Measurements from ENCODE around the gene SASH1. TPM values are rescaled to one million over a fixed set of nuclear protein-coding genes. Genes with fewer than 3 reads are reported as not detected.

Gene SASH1
- total and polyA plus RNA-seq, 2 of the 8 experiments (the other 6 are each of a cell fraction or from before 2014, with no cell fraction given), result 6.0 to 20.2 TPM

DNA sequence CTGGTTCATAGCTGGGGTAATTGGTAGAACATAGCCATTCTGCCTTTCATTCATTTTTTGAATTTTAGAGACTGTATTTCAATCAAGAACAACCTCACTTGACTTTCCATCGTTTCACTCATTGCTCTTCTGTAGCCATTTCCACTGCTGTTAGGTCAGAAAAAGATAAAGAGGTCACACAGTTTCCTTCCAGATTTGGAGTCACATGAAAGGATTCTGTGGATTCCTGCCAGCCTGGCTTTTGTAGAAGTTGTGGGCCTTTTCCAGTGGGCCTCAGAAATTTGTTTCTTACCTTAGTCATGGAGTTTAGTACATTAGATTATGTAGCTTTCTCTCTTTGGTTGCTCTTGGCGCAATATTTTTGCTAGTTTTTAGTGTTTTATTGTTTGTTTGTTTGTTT, 157.8 kb downstream of the SASH1 start:
- no peaks in the 10 kb centered on the region for H3K23me2 ChIP-seq (ENCODE audit: low read depth, low read length)
- H3K4me3 ChIP-seq (ENCODE audit: extremely low read depth in 1 of 4, insufficient read depth in 2 of 4, low read depth in 3 of 4, low read length in 4 of 4), result no peak overlapping the region
- no peaks in the 10 kb centered on the region for H3K4me1 ChIP-seq (replicated peaks in 1 of 4; ENCODE audit: control insufficient read depth in 3 of 4, insufficient read depth in 4 of 4, low read length in 3 of 4)
- no peak overlapping the region for H4K8ac ChIP-seq (ENCODE audit: extremely low read depth, insufficient read depth, low read length)
- no peak overlapping the region for H3K27ac ChIP-seq (ENCODE audit: low read depth, low read length)
- no peak overlapping the region for H4K91ac ChIP-seq (replicated peaks; ENCODE audit: insufficient read length, low read length)
- H3K4me2 ChIP-seq (ENCODE audit: insufficient read depth in 1 of 2, low read depth in 2 of 2, low read length in 2 of 2), result no peak overlapping the region
- WGBS, 2 experiments (ENCODE audit: extremely low coverage in 1 of 2, insufficient coverage in 1 of 2, insufficient read length in 1 of 2, insufficient replicate concordance in 2 of 2, low coverage in 1 of 2, low lambda C conversion rate in 2 of 2, missing lambda C conversion rate in 1 of 2), result 69% methylated on average over 2 of the region's 2 CpGs; no CpG with 5 or more reads in 1 of the 2 experiments
- ChIA-PET CTCF (ENCODE audit: partially characterized antibody) (interaction anchor here (0.7 kb wide), 1 partner anchor 24 kb away, joined by 4 read pairs; no protein-coding TSS in a partner anchor), POLR2A (ENCODE audit: partially characterized antibody) (no interaction called here)
- H2BK20ac ChIP-seq (ENCODE audit: low read length), result no peak overlapping the region
- no peaks in the 10 kb centered on the region for H3K27me3 ChIP-seq (replicated peaks in 1 of 4; ENCODE audit: control insufficient read depth in 3 of 4, extremely low read depth in 1 of 4, insufficient read depth in 3 of 4, low read length in 3 of 4)
- no peak overlapping the region for H3K56ac ChIP-seq (replicated peaks; ENCODE audit: insufficient read length, low read depth, low read length)
- no peaks in the 10 kb centered on the region; a peak in 2 of 8 replicates for H3K36me3 ChIP-seq (ENCODE audit: control insufficient read depth in 2 of 4, insufficient read depth in 4 of 4, low read length in 3 of 4)
- no peak overlapping the region for H3K4ac ChIP-seq (replicated peaks; ENCODE audit: insufficient read length, low read depth, low read length)
- FAIRE-seq (no peak), DNase-seq (ENCODE audit: low read depth in 1 of 2, low spot score in 2 of 2) (no peak)
- H3K9me3 ChIP-seq (ENCODE audit: insufficient read depth in 2 of 2, low read depth in 1 of 2, low read length in 1 of 2), result no peaks in the 10 kb centered on the region
- no peak overlapping the region for H3K9ac ChIP-seq (replicated peaks in 1 of 4; ENCODE audit: extremely low read depth in 1 of 4, low read depth in 3 of 4, low read length in 3 of 4)
- no peak overlapping the region for H2BK15ac ChIP-seq (ENCODE audit: low read length)
- H4K5ac ChIP-seq (ENCODE audit: insufficient read length, low read depth, low read length), result no peak overlapping the region
- no peak for TF ChIP-seq KDM5A (IDR thresholded peaks at IDR 0.05; ENCODE audit: low read length)
- TF ChIP-seq GABPA (IDR thresholded peaks at IDR 0.05; ENCODE audit: borderline replicate concordance, insufficient read depth, low read length), result no peak
- no peak for TF ChIP-seq TAF7 (optimal IDR thresholded peaks at IDR 0.05; ENCODE audit: borderline replicate concordance, low read depth, low read length)
- TF ChIP-seq, protein P1, sequence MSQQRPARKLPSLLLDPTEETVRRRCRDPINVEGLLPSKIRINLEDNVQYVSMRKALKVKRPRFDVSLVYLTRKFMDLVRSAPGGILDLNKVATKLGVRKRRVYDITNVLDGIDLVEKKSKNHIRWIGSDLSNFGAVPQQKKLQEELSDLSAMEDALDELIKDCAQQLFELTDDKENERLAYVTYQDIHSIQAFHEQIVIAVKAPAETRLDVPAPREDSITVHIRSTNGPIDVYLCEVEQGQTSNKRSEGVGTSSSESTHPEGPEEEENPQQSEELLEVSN (IDR thresholded peaks at IDR 0.05), result no peak
- no peak for TF ChIP-seq TAF1 (IDR thresholded peaks at IDR 0.05; ENCODE audit: low read depth, low read length)
- no peak for TF ChIP-seq FOSL1 (IDR thresholded peaks at IDR 0.05; ENCODE audit: insufficient read depth, low read depth, low read length)
- no peak for TF ChIP-seq SIX5 (IDR thresholded peaks at IDR 0.05; ENCODE audit: low read depth, low read length)
- TF ChIP-seq EZH2 (IDR thresholded peaks at IDR 0.05; ENCODE audit: low read depth, low read length, severe bottlenecking), result no peak
- no peak for TF ChIP-seq CREB1 (IDR thresholded peaks at IDR 0.05)
- TF ChIP-seq SAP30 (IDR thresholded peaks at IDR 0.05; ENCODE audit: insufficient read depth, insufficient replicate concordance, low read length), result no peak
- no peak for TF ChIP-seq CEBPB (IDR thresholded peaks at IDR 0.05; ENCODE audit: low read depth, low read length)
- no peak for TF ChIP-seq CTBP2 (IDR thresholded peaks at IDR 0.05; ENCODE audit: borderline replicate concordance, insufficient read depth, insufficient read length, low read length)
- no peak for TF ChIP-seq EP300 (IDR thresholded peaks at IDR 0.05; ENCODE audit: borderline replicate concordance in 1 of 2, low read depth in 2 of 2, low read length in 2 of 2)
- H3K18ac ChIP-seq (ENCODE audit: extremely low read depth, low read length), result no peak overlapping the region
- H2BK120ac ChIP-seq (replicated peaks; ENCODE audit: low read depth, low read length), result no peak overlapping the region
- no peaks in the 10 kb centered on the region for H3K79me1 ChIP-seq (ENCODE audit: low read depth, low read length)
- no peak overlapping the region for H3K23ac ChIP-seq (ENCODE audit: insufficient read length)
- peaks cover 0 to 2% of the 10 kb centered on the region in 2 experiments for H4K20me1 ChIP-seq (replicated peaks in 1 of 2; ENCODE audit: control insufficient read depth in 1 of 2, insufficient read depth in 2 of 2, low read length in 2 of 2)
- H2BK5ac ChIP-seq (ENCODE audit: low read depth, low read length), result no peak overlapping the region
- peaks cover 0 to 3% of the 10 kb centered on the region in 2 experiments; a peak in 1 of 4 replicates for H3K79me2 ChIP-seq (ENCODE audit: control insufficient read depth in 1 of 2, insufficient read depth in 2 of 2, low read length in 2 of 2)
- H3K14ac ChIP-seq (ENCODE audit: insufficient read length), result no peak overlapping the region
- H2BK12ac ChIP-seq (ENCODE audit: low read depth, low read length), result no peak overlapping the region
- H2AFZ ChIP-seq (ENCODE audit: low read length), result no peak overlapping the region
- no peak overlapping the region for H2AK5ac ChIP-seq (ENCODE audit: low read depth, low read length)

Data from H1 (cell line).